Dedifferentiated amniotic fluid mesenchymal stem cell (primary cell): ENCODE data around the gene BANF2.
"Not testable (repeated sequence)": the region's sequence is repeated elsewhere in the genome, so short reads cannot be mapped to it uniquely, and the experiment has no call there.

Source experiments
- DNase-seq: peaks from one replicate; pipeline ENCODE4 v3.0.0-alpha.2; 2016; ENCODE audit errors: extremely low spot score

BANF2 gene

DNA sequence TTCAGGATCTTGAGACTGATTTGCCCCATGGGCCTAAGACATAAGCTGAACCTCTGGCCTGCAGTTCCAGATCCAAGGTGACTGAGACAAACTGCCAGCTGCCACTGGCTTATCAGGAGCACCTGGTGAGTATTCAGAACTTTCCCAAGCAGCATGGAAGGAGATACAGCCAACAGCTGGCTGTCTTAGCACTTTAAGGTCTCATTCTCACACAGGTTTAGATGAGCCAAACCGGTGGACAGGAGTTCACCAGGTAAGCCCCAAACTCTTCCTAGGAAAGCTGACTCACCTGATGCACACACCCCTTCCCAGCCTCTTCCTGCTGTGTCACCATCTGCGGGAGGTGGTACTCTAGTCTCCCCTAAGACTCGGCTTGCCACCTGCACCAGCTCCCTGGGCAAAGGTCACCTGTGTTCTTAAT lies at the start of gene BANF2:
Gene BANF2, plus strand, starts transcription at position 36 of the 421 bp plus-strand sequence. CDS start 25,060 bp downstream, outside the sequence.
- no peak for DNase-seq

DNA sequence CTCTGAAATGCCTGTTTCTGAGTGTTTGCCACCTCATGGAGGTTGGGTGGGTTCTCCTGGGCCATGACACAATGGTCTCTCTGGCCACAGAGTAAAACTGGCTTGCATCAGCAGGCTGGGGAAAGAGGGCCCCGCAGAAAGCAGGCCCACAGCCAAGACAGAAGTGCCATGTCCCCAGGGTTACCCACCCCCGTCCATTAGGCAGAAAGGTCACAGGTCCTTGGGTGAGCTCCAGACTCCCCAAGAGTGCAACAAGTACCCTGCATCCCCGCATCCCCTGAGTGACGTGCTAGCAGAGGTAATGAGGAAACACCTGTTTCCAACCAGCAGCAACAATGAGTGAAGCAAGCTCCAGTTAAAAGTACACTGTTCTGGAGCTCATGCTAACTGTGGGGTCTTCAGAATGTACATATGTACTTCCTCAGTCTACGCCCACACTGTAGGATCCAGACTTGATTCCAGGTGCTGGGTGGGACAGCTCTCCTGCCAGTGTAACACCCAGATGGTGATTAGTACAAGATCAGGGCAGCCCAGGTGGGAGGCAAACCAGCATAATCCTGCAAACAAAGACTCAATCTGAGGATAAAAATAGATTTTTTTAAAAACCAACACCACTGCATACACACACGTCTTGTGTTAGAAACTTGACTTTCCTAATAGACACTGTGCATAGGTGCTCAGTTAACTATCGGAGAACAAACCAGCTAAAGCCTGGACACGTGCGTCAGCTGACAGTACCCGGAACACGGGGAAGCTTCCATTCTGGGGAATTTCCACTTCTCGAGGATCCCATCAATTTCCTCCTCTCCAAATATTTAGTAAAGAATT lies 49.3 kb upstream of the BANF2 start:
- no peak for DNase-seq

DNA sequence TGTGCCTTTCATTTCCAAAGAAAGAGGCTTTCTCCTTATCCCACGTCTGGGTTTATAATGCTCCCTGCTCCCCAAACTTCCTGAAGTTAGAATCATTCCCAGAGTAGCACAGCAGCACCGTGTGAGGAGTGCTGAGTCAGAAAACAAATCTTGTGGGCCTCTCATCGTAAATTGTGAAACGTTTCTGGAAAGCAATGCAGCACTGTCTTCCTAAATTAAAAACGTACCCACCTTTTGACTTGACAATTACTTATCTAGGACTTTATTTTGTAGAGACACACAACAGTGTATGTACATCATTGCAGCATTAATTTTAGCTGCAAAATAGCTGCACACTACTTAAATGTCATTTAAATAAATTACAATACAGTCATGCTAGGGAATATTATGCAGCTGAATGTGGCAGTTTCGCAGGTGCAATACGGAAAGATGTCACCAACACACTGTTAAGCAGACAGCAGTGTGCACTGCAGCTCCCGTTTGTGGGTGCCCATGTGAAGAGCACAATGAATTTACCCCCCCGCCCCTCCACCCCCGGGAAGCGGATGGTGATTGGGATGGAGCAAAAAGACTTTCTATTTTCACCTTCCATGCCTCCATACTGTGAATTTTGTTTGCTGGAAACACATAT lies 48.5 kb upstream of the BANF2 start:
- DNase-seq = no peak

DNA sequence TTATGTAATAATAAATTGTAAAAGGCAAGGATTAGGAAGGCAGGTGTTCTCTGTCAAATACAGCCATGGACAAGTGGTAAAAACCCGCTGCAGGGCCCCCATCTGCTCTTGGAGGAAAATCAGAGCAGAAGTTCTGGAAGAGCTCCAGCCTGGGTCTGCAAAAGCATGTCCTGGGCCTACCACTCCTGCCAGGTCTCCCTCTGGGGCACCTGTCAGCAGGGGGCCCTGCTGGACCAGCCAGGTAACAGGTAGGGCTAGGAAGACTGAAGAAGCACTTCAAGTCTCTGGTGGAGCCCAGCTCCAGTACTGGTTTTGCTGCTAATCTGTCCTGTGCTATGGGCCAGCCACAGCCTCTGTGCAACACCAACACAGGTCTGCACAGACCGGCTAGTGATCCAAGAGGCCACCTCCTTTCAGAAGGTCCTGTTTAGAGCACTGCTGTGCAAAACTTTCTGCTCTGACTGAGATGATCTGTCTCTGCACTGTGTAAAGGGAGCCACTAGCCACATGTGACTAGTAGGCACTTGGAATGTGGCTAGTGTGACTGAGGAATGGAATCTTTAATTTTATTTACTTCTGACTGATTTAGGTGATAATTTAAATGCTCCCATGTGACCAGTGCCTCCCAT lies 47.9 kb upstream of the BANF2 start:
- no peak for DNase-seq

DNA sequence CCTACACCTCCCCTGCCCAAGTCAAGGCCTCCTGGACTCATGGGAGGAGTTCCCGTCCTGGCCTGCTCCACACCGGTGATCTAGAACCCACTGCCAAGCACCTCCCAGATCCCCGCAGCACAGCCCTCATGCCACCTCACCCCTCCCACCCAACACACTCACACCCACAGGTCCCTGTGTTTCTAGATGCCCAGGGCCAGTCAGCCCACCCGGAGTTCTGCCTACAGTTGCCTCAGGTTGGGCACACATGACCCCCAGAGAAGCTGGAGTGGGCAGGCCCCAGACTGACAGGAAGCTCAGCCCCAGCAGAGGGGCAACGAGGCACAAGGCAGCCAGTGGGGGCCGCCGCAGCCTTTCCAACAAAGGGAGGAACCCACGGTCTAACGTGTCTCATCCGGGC lies 47.4 kb upstream of the BANF2 start:
- no peak for DNase-seq

DNA sequence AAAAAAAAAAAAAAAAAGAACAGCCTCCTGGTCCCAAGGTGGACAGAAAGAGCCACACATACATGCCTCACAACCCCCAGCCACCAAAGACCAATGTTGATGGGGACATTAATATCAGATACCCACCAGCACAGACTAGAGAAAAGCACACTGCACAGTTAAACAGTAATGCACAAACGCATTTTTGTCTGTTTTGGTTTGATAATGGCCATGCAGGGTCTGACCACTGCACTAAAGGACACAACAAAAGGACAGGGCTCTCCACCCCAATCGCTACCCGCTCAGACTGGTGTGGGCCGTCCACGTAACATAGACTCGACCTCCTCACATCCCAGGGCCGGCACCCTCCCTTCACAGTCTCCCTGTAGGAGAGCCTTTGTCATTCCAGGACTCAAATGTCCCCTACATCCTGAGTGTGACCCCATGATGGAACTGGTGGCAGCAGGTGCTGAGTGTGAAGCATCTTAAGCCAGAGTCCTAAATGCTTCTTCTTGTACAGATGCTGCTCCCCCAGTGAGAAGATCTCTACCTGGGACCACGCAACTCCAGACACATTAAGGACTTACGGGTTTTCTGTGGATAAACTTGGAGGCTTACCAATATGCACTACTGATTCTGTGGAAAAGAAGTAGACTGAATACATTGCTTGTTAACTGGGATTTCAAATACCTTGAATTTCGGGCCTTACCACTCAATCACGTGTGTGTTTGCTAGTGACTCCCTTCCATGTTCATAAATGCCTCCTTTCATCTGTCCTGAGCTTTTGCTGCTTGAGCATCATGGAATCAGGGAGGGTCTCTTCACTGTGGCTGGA lies 45.7 kb upstream of the BANF2 start:
- no peak for DNase-seq

DNA sequence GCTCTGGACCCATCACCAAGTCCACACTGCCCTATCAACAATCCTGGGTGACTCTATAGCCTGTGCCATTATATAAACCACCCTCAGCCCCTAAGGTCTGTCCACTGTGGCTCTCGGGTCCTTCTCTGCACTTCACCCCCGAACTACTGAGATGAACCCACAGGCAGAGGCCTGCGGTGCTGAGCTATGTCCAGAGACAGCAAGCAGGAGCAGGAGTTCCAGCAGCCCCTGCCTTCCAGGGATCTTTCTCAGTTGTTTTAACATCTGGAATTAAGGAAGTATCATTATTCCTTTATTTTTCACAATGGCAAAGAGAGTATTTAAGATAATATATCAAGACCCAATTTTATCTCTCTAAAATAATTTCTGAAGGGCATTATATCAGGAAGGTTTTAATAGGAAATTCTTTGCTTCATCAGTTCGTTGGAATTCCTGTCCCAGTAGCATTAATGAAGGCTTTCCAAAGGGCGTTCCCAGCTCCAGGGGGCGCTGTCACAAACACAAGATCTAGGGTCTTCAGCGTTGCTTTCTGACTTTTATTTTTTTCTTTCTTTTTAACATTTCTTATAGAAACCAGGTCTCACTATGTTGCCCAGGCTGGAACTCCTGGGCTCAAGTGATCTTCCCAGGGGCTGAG lies 45.0 kb upstream of the BANF2 start:
- peak; percentile 58 for DNase-seq

DNA sequence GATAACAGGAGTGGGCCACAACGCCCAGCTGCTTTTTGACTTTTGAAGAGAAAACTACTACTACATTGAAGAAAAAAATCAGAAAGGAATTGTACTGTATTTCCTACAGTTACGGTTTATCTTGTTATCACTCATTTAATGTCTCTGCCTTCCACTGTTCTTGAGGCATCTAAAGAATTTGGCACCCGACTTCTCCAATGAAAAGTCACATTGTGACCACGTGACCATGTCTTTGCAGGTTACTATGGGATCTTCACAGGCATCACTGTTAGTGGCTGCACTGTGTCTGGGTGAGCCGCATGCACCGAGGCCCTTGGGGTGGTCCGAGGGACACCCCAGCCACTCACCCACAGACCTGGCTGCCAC lies 44.5 kb upstream of the BANF2 start:
- DNase-seq = no peak

DNA sequence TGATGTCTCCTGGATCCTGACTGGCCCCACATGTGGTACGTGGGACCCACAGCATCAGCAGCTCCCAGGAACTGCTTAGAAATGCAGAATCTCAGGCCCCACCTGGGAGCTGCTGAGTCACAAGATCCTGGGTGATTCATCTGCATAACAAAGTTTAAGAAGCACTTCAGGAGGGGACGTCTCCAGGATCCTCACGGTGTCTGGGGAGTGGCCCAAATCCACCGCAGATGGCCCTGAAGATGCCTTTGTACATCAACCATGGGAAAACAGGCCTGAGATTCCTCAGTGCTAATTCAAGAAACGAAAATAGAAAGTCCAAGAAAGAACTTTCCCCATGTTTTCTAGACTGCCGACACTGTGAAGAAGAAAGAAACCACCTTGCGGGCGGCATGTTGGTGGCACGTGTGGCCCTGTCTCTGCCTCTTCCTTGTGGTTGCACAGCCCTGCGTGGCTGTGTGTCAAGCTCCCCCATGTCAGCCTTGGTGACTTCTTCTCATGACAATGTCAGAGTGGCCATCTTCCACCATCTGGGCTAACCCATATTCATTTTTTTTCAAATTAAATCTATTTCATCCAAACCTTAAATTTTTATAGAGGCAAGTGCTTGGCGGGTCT lies 43.8 kb upstream of the BANF2 start:
- no peak for DNase-seq

DNA sequence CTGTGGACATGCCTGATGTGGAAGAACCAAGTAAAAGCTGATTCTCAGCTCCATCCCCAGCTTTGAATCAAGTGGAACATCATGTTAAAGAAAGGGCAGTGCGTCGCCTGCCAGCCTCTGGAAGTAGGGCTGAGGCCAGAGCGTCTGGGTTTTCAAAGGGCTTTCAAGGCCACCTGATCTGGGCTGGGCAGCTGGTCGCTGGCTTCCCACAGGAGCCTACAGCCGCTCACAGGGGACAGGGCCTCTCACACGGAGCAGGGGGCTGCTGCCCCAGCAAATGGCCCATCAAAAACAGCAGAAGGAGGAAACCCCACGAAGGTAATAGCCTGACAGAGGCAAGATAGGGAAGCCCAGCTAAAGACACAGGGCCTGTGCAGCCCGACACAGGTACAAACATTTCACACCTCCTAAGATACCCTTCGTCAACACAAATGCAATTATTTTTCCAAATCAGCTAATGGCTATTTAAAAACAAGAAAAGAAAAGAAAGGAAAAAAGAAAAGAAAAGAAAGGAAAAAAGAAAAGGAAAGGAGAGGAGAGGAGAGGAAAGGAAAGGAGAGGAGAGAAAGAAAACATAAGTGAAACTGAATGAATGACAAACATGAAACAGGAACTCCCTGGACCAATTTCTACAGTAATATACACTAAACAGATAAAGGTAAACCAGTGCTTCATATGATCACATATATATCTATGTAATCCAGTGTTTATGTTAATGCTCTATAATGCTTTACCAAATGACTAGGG lies 42.5 kb upstream of the BANF2 start:
- no peak for DNase-seq

DNA sequence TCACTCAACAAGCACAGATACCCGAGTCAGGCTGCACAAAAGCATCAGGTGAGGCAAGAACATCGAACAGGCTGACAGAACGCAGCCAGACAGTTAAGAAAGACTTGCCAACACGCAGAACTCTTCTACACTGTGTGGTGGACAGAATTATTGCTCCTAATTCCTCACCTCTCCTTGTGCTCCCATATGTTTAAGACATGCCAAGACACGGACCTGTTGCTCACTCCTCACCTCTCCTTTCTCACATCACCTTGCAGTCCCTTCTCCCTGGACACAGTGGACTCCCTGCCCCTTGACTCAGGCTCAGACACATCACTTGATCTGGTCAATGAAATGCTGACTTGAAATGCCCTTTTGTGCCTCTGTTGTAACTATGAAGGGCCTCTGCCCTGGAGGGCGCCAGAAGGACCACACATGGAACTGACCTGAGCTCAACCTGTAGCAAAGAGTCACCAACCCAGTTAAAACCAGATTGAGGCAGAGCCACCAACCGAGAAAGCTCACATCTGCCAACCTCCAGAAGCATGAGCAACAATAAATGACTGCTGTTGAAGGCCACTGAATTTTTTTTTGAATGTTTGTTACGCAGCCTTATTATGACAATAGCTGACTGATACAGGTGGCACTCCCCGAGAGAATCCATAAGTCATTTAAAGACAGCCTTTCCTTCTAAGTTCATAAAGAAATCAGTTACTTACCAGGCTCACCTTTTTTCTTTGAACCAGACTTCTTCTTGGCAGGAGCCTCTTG lies 41.7 kb upstream of the BANF2 start:
- DNase-seq = no peak

DNA sequence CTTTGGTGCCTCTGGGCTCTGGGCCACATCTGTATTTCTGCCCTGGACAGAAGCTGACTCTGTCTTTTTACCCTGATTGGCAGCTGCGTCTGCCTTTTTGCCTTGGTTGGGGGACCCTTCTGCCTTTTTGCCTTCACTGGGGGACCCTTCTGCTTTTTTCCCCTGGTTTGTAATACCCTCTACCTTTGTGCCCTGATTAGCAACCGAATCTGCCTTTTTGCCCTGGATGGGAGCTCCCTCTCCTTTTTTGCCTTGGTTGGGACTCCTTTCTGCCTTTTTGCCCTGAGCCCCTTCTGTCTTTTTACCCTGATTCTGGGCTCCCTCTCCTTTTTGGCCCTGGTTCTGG lies 41.1 kb upstream of the BANF2 start:
- no peak for DNase-seq

DNA sequence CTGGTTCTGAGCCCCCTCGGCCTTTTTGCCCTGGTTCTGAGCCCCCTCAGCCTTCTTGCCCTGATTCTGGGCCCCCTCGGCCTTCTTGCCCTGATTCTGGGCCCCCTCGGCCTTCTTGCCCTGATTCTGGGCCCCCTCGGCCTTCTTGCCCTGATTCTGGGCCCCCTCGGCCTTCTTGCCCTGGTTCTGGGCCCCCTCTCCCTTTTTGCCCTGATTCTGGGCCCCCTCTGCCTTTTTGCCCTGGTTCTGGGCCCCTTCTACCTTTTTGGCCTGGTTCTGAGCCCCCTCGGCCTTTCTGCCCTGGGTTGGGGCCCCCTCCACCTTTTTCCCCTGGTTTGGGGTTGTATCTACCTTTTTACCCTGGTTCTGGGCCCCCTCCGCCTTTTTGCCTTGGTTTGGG lies 40.4 kb upstream of the BANF2 start:
- not testable (repeated sequence) for DNase-seq

DNA sequence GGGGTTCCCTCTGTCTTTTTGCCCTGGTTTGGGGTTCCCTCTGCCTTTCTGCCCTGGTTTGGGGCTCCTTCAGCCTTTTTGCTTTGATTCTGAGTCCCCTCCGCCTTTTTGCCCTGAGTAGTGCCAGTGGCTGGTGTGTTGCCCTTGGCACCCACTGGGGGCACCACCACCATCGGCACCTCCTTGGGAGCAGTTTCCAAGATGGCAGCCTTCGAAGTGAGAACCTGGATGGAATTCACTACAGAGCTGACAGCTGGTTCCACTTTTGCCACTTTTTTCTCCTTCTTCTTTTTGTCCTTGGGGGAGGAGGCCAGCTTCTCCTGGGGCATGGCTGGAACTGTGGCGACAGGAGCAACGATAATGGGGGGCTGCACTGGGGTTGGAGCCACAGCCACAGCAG lies 40.0 kb upstream of the BANF2 start:
- DNase-seq = no peak

DNA sequence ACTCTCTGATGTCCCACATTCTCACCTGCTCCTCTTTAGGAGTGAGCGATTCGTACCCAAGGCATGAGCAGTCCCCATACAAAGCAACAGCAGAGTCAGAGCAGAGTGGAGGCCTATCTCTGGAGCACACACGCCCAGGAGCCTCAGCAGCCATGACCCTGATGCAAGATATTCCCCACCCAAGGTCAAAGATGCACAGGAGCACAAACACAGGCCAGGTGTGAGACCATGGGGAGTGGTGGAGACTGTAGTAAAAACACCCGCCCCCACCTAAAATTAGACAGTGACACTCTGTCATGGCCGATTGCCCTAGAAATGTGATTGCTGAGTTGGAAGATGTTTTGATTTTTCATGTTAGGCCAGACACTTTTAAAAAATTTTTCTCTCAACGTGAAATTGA lies 39.1 kb upstream of the BANF2 start:
- no peak for DNase-seq

DNA sequence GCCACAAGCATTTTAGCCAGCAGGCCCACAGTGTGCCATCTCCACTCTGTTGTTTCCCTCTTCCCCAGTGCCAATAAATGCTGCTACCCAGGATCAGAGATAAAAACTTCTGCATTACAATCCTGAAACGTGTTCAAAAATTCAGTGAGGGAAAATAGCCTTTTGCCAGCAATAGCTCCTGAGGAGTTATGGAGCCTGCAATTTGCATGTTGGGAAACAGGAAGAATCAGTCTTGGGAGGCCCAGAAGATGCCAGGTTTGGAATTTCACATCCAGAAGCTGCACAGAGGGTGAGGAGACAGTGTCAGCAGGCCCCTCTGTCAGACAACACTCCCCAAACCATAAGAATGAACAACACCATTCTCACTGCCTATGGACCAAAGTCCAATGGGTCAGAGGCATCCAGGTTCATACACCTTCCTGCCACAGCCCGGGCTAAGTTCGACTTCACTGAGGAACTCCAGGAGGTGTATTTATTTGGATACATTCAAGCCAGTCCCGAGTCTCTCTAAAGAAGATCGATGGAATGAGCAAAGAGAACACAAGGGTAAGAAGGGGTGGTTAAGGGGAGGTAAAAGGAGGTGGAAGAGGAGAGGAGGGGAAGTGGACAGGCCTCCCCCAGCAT lies 38.5 kb upstream of the BANF2 start:
- DNase-seq = no peak

DNA sequence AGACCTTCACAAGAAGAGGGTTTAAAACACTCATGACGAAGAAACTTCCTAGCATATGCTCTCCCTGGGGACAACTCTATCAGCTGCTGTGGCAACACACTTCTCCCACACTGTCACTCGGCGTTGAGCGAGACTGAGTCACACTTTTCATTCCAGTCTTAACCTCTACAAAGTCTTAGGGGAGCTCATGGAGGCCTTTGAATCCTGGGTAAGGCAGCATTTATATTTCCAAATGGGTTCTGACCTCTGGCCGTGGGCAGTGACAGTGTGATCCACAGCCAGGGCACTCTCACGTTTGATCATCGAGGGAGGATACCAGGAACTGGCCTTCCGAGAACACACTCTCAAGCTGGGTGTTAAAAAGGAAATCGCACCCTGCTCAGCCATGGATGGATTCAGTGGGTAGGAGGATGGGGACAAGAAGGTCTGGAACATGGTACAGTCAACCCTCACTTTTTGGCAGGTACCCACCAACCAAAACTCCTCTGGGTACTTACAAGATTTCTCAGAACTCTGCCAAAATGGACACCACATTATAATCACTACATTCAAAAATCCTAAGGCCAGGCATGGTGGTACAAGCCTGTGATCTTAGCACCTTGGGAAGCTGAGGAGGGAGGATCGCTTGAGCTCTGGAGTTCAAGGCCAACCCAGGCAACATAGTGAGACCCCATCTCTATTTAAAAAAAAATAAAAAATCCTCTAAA lies 37.3 kb upstream of the BANF2 start:
- DNase-seq = no peak

DNA sequence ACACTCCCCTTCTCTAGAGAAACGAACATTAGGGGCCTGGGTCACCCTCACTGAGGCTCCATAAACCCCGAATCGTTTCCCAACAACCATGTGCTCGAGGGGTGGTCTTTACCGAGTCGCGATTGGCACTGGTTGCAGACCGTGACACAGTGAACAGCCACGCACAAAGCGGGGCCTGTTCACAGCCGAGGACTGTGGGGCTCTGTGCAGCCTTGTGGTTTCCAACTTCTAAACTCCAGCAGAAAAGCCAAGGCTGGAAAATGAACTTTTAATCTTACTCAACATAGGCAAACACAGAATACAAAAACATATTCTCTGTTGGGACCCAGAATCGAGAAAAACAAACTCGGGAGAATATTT lies 36.7 kb upstream of the BANF2 start:
- no peak for DNase-seq

DNA sequence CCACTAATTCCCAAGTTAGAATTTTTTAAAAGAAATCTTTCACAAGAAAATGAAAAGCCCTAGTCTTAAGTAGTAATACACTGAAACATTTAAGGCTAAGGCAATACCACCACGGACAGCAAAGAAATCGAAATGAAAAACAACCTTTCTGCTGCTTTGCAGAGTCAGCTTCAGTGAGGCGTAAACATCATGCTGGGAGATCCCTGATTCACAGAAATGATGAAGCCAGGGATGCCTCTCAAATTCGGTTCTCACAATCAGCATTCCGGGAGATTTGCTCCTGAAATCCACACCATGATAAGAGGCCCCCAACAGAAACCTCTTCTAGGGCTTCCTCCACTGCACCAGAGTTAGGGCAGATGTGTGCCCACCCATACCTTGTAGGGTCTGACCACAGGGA lies 36.3 kb upstream of the BANF2 start:
- DNase-seq = no peak
